HG03439 (cell line): ENCODE results near the gene ASB2.

ENCODE experiments used
- ATAC-seq: cut with Tn5 transposase; IDR thresholded peaks from one replicate; pipeline ENCODE4 v1.9.1; 2021; ENCODE audit warnings: mild to moderate bottlenecking, moderate library complexity; ENCODE audit not compliant: unreplicated experiment

The ASB2 gene

GRCh38 chr14:93906341-93907329 is 69.7 kb downstream of the ASB2 start:
- peak; percentile 68 for ATAC-seq

- no peak for ATAC-seq
These were observed 70.7 kb downstream of the ASB2 start for GRCh38 chr14:93905623-93906022.

- ATAC-seq, result no peak
These were observed 72.8 kb downstream of the ASB2 start for GRCh38 chr14:93903342-93904184.

- ATAC-seq, result no peak
These were observed 73.6 kb downstream of the ASB2 start for GRCh38 chr14:93902619-93903307.

GRCh38 chr14:93901813-93902212 is 74.6 kb downstream of the ASB2 start:
- ATAC-seq, result no peak

GRCh38 chr14:93898731-93899130 is 77.6 kb downstream of the ASB2 start:
- no peak for ATAC-seq

- no peak for ATAC-seq
These were observed 78.2 kb downstream of the ASB2 start for GRCh38 chr14:93898081-93898611.

GRCh38 chr14:93897476-93897845 is 78.9 kb downstream of the ASB2 start:
- no peak for ATAC-seq

GRCh38 chr14:93895023-93895604 is 81.3 kb downstream of the ASB2 start:
- no peak for ATAC-seq

- ATAC-seq, result no peak
These were observed 82.6 kb downstream of the ASB2 start for GRCh38 chr14:93893661-93894261.

- no peak for ATAC-seq
These were observed 83.3 kb downstream of the ASB2 start for GRCh38 chr14:93892923-93893558.

GRCh38 chr14:93892505-93892839 is 83.9 kb downstream of the ASB2 start:
- ATAC-seq, result no peak

GRCh38 chr14:93891756-93892504 is 84.4 kb downstream of the ASB2 start:
- ATAC-seq, result no peak

- ATAC-seq, result no peak
These were observed 86.5 kb downstream of the ASB2 start for GRCh38 chr14:93889739-93890483.

GRCh38 chr14:93888995-93889394 is 87.4 kb downstream of the ASB2 start:
- ATAC-seq, result no peak

- ATAC-seq, result no peak
These were observed 91.4 kb downstream of the ASB2 start for GRCh38 chr14:93884950-93885349.
